ENCODE measurements around the gene TPST1. TPM values are rescaled to one million over a fixed set of nuclear protein-coding genes. Genes with fewer than 3 reads are reported as not detected.

TPST1 gene
- total RNA-seq, 1 donor from 2014 or later: 16.7 TPM

- intact Hi-C loops (cut with DNase I): no loop called here
- Histone ChIP-seq H3K4me1 (peaks cover 16% of the 10 kb centered on the region), H3K27ac (no peak overlapping the region), H3K36me3 (no peaks in the 10 kb centered on the region), H3K4me3 (no peak overlapping the region), H3K27me3 (ENCODE audit: low read depth) (no peaks in the 10 kb centered on the region), H3K9me3 (peaks cover 14% of the 10 kb centered on the region)
- ATAC-seq (no peak), DNase-seq (no peak)
- no peak for TF ChIP-seq CTCF (IDR thresholded peaks at IDR 0.05)
These were observed 92.4 kb downstream of the TPST1 start for GRCh38 chr7:66297579-66297978.

DNA sequence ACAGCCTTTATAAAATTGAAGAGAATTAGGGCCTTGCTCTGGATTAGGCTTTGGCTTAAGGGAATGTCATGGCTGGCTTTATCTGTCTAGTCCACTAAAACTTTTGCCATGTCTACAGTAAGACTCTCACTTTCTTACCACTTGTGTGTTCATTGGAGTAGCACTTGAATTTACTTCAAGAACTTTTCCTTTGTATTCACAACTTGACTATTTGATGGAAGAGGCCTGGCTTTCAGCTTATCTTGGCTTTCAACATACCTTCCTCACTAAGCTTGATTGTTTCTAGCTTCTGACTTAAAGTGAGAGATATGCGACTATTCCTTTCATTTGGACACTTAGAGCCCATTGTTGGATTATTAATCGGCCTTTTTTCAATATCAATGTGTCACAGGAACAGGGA is 96.1 kb downstream of the TPST1 start:
- Histone ChIP-seq H3K9me3 (peaks cover 14% of the 10 kb centered on the region), H3K4me1 (peaks cover 20% of the 10 kb centered on the region), H3K4me3 (no peak overlapping the region), H3K36me3 (no peaks in the 10 kb centered on the region), H3K27ac (no peak overlapping the region), H3K27me3 (ENCODE audit: low read depth) (no peaks in the 10 kb centered on the region)
- DNase-seq: no peak
- TF ChIP-seq CTCF (IDR thresholded peaks at IDR 0.05): no peak
- intact Hi-C loops (cut with DNase I): no loop called here
- ATAC-seq: peak; percentile 45 to 79

- no peak for TF ChIP-seq CTCF (IDR thresholded peaks at IDR 0.05)
- DNase-seq: no peak
- Histone ChIP-seq H3K36me3 (no peaks in the 10 kb centered on the region), H3K27ac (no peak overlapping the region), H3K4me1 (peaks cover 22% of the 10 kb centered on the region), H3K9me3 (peaks cover 14% of the 10 kb centered on the region), H3K27me3 (ENCODE audit: low read depth) (no peaks in the 10 kb centered on the region), H3K4me3 (no peak overlapping the region)
- no peak for ATAC-seq
- intact Hi-C loops (cut with DNase I): no loop called here
These were observed 96.6 kb downstream of the TPST1 start for GRCh38 chr7:66301737-66302136.

GRCh38 chr7:66303454-66304155 is 98.5 kb downstream of the TPST1 start:
- intact Hi-C loops (cut with DNase I): no loop called here
- no peak for TF ChIP-seq CTCF (IDR thresholded peaks at IDR 0.05)
- Histone ChIP-seq H3K4me1 (peaks cover 28% of the 10 kb centered on the region), H3K4me3 (no peak overlapping the region), H3K9me3 (peaks cover 5% of the 10 kb centered on the region), H3K36me3 (no peaks in the 10 kb centered on the region), H3K27me3 (ENCODE audit: low read depth) (no peaks in the 10 kb centered on the region), H3K27ac (no peak overlapping the region)
- DNase-seq: no peak
- ATAC-seq: no peak

DNA sequence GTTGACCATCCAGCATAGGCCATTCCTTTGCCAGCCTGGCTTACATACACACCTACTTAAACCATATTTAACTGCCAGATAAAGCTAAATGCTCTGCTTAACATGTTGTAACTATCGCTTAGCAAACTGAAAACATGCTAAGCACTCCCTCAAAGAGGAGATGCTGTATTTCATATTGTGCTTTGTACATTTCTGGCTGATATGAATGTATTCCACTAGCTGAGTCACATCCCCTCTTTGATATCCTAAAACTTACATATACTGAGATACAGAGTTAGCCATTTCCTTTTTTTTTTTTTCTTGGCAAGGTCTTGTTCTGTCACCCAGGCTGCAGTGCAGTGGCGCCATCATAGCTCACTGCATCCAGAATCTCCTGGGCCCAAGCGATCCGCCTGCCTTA is 99.4 kb downstream of the TPST1 start:
- no peaks in the 10 kb centered on the region for H3K27me3 ChIP-seq (ENCODE audit: low read depth)
- H3K4me3 ChIP-seq: no peak overlapping the region
- H3K27ac ChIP-seq: no peak overlapping the region
- DNase-seq: no peak
- peaks cover 28% of the 10 kb centered on the region for H3K4me1 ChIP-seq
- H3K9me3 ChIP-seq: no peaks in the 10 kb centered on the region
- no peak for TF ChIP-seq CTCF (IDR thresholded peaks at IDR 0.05)
- no peaks in the 10 kb centered on the region for H3K36me3 ChIP-seq
- intact Hi-C loops (cut with DNase I): no loop called here
- ATAC-seq: no peak
